GM06990 (cell line): Measurements from ENCODE around the gene PPP6R1.

Source experiments
- DNase-seq: peaks from one replicate; pipeline ENCODE4 v3.0.0-alpha.2; 2011; ENCODE audit not compliant: insufficient read length; ENCODE audit errors: extremely low read depth
- H3K27me3 ChIP-seq: replicated peaks from 2 replicates; pipeline ENCODE4 v1.6.0; 2011; ENCODE audit warnings: low read length; ENCODE audit not compliant: control insufficient read depth, insufficient read depth
- H3K36me3 ChIP-seq: 2 replicates; pipeline ENCODE4 v1.5.1; 2011; ENCODE audit warnings: low read length; ENCODE audit not compliant: control insufficient read depth, insufficient read depth
- H3K4me3 ChIP-seq: replicated peaks from 2 replicates; pipeline ENCODE4 v1.5.1; 2011; ENCODE audit warnings: low read depth, mild to moderate bottlenecking, control low read depth, low read length
- CTCF ChIP-seq: IDR thresholded peaks from 2 replicates; pipeline ENCODE4 v1.5.1; 2011; ENCODE audit warnings: low read length, control low read depth, mild to moderate bottlenecking, inconsistent platforms; ENCODE audit not compliant: insufficient read depth, poor library complexity, severe bottlenecking

PPP6R1 gene

GRCh38 chr19:55278391-55279135 lies 19.7 kb upstream of the PPP6R1 start:
- DNase-seq = no peak
- H3K27me3 ChIP-seq = no peaks in the 10 kb centered on the region
- no peak for TF ChIP-seq CTCF
- no peaks in the 10 kb centered on the region; the same call in 1 of the 2 replicates for H3K36me3 ChIP-seq
- no peak overlapping the region for H3K4me3 ChIP-seq

GRCh38 chr19:55277494-55277893 lies 18.7 kb upstream of the PPP6R1 start:
- TF ChIP-seq CTCF = no peak
- peaks cover 2% of the 10 kb centered on the region for H3K36me3 ChIP-seq
- DNase-seq = no peak
- H3K27me3 ChIP-seq = no peaks in the 10 kb centered on the region
- no peak overlapping the region for H3K4me3 ChIP-seq

GRCh38 chr19:55276720-55277430 lies 18.1 kb upstream of the PPP6R1 start:
- peak overlapping the region; percentile 15; the same call in 1 of the 2 replicates for H3K4me3 ChIP-seq
- peaks cover 2% of the 10 kb centered on the region for H3K36me3 ChIP-seq
- H3K27me3 ChIP-seq = no peaks in the 10 kb centered on the region
- peak; percentile 46 for DNase-seq
- TF ChIP-seq CTCF = no peak

GRCh38 chr19:55275851-55276719 lies 17.3 kb upstream of the PPP6R1 start:
- DNase-seq = peak; percentile 42
- H3K27me3 ChIP-seq = no peaks in the 10 kb centered on the region
- peaks cover 2% of the 10 kb centered on the region for H3K36me3 ChIP-seq
- H3K4me3 ChIP-seq = peak overlapping the region; percentile 15; the same call in 1 of the 2 replicates
- TF ChIP-seq CTCF = no peak

GRCh38 chr19:55273978-55274707 lies 15.3 kb upstream of the PPP6R1 start:
- no peak for TF ChIP-seq CTCF
- Histone ChIP-seq H3K4me3 (no peak overlapping the region), H3K27me3 (no peaks in the 10 kb centered on the region), H3K36me3 (peaks cover 2% of the 10 kb centered on the region)
- DNase-seq = no peak
